HepG2 (cell line): ENCODE results near the gene TMEM62. TPM values are rescaled to one million over a fixed set of nuclear protein-coding genes. Genes with fewer than 3 reads are reported as not detected.
A peak's percentile ranks its signal among the peaks of the same experiment; 100 is the strongest.

Experiments used
- ARID2 ChIP-seq: sonication (generic); formaldehyde crosslinking; IDR thresholded peaks from 2 replicates; pipeline ENCODE4 v1.8.1; 2022; ENCODE audit warnings: mild to moderate bottlenecking, missing genetic modification reagents, borderline replicate concordance
- GATAD2A ChIP-seq: IDR thresholded peaks from 2 replicates; pipeline ENCODE4 v1.6.1; 2016
- GPN1 ChIP-seq: sonication (generic); formaldehyde crosslinking; IDR thresholded peaks from 2 replicates; pipeline ENCODE4 v1.5.1; 2020; ENCODE audit warnings: missing genetic modification reagents, borderline replicate concordance
- GTF2F1 ChIP-seq: fragments of 150-350 bp; IDR thresholded peaks from 2 replicates; pipeline ENCODE4 v1.6.1; 2014; ENCODE audit warnings: low read length
- HBP1 ChIP-seq: IDR thresholded peaks from 2 replicates; pipeline ENCODE4 v1.6.1; 2016; ENCODE audit warnings: low read depth, control low read depth
- HCFC1 ChIP-seq: fragments of 150-350 bp; IDR thresholded peaks from 2 replicates; pipeline ENCODE4 v1.6.1; 2014; ENCODE audit warnings: low read depth, low read length
- ISL2 ChIP-seq: sonication (generic); formaldehyde crosslinking; IDR thresholded peaks from 2 replicates; pipeline ENCODE4 v1.5.0; 2020; ENCODE audit warnings: missing genetic modification reagents
- MED13 ChIP-seq: sonication (generic); formaldehyde crosslinking; IDR thresholded peaks from 2 replicates; pipeline ENCODE4 v1.5.0; 2020; ENCODE audit warnings: missing genetic modification reagents
- MXI1 ChIP-seq: IDR thresholded peaks from 3 replicates; pipeline ENCODE4 v1.6.1; 2012; ENCODE audit warnings: low read depth, low read length, inconsistent platforms, borderline replicate concordance
- NR0B2 ChIP-seq: sonication (generic); formaldehyde crosslinking; IDR thresholded peaks from 2 replicates; pipeline ENCODE4 v1.4.0; 2020; ENCODE audit warnings: mild to moderate bottlenecking, missing genetic modification reagents
- NR1H2 ChIP-seq: sonication (generic); formaldehyde crosslinking; IDR thresholded peaks from 2 replicates; pipeline ENCODE4 v1.8.1; 2022; ENCODE audit warnings: low read depth, missing genetic modification reagents, borderline replicate concordance
- RXRB ChIP-seq: IDR thresholded peaks from 2 replicates; pipeline ENCODE4 v1.6.1; 2016; ENCODE audit warnings: borderline replicate concordance, missing genetic modification reagents, missing compliant biosample characterization
- TBX3 ChIP-seq: fragments of 450-650 bp; IDR thresholded peaks from 2 replicates; pipeline ENCODE4 v1.6.1; 2017; ENCODE audit warnings: antibody characterized with exemption, mild to moderate bottlenecking, inconsistent platforms, borderline replicate concordance
- TCF12 ChIP-seq, 2 experiments: fragments of 450-650 bp in 1 of 2; sonication (generic) in 1 of 2; formaldehyde crosslinking in 1 of 2; IDR thresholded peaks; 2 replicates each; pipeline versions ENCODE4 v1.6.1 to v1.8.0; 2017 to 2022; ENCODE audit warnings: antibody characterized with exemption in 1 of 2, mild to moderate bottlenecking in 1 of 2, missing genetic modification reagents in 1 of 2, moderate library complexity in 1 of 2
- TOPORS ChIP-seq: sonication (generic); formaldehyde crosslinking; IDR thresholded peaks from 2 replicates; pipeline ENCODE4 v1.8.0; 2023; ENCODE audit warnings: mild to moderate bottlenecking, missing genetic modification reagents
- ZBTB10 ChIP-seq: sonication (generic); formaldehyde crosslinking; IDR thresholded peaks from 2 replicates; pipeline ENCODE4 v1.4.0; 2020; ENCODE audit warnings: missing genetic modification reagents, borderline replicate concordance
- ZNF703 ChIP-seq: sonication (generic); formaldehyde crosslinking; IDR thresholded peaks from 2 replicates; pipeline ENCODE4 v1.5.1; 2020; ENCODE audit warnings: missing genetic modification reagents, mild to moderate bottlenecking, moderate library complexity, borderline replicate concordance
- ZSCAN22 ChIP-seq: sonication (generic); formaldehyde crosslinking; IDR thresholded peaks from 2 replicates; pipeline ENCODE4 v1.4.0; 2020; ENCODE audit warnings: mild to moderate bottlenecking, missing genetic modification reagents
- polyA plus RNA-seq, 8 experiments: library from polyadenylated mRNA; depleted of rRNA in 3 of 8; stranded (reverse) in 7 of 8; unstranded in 1 of 8; fragments of >200 nt; fragmentation: Illumina TruSeq in 4 of 8; extraction: Trizol in 4 of 8; gene quantifications; 2 replicates each; pipeline versions ENCODE4 v1.2.1 to v1.2.3, GENCODE V29; 2011 to 2016; ENCODE audit warnings: low read depth in 4 of 8, missing spikeins in 1 of 8, mixed read lengths in 1 of 8; ENCODE audit not compliant: insufficient read depth in 1 of 8
- total RNA-seq, 5 experiments: library from RNA; depleted of rRNA; stranded (reverse); fragments of >200 nt; fragmentation: Illumina TruSeq; extraction: Trizol; gene quantifications; 2 replicates each; pipeline ENCODE4 v1.2.3, GENCODE V29; 2016; ENCODE audit warnings: low read depth in 1 of 5

TMEM62 gene
- total and polyA plus RNA-seq, 2 of the 13 experiments (the other 11 are each of a cell fraction or from before 2014, with no cell fraction given): 14.2 to 20.9 TPM

- TF ChIP-seq HBP1 (CRISPR knock-in tag): no peak; the same call in 1 of the 2 replicates
- peak; percentile 44; the same call in 1 of the 2 replicates for TF ChIP-seq ARID2 (CRISPR knock-in tag)
- no peak for TF ChIP-seq GATAD2A (CRISPR knock-in tag)
- 0 out of 2 replicates have a peak, but pooled peaks have one; percentile 21 for TF ChIP-seq ZBTB10 (CRISPR knock-in tag)
- TF ChIP-seq ZNF703 (CRISPR knock-in tag): no peak
- TF ChIP-seq GPN1 (CRISPR knock-in tag): no peak
- 0 out of 2 replicates have a peak, but pooled peaks have one; percentile 19 for TF ChIP-seq NR1H2 (CRISPR knock-in tag)
- peak; percentile 47; the same call in 1 of the 2 replicates for TF ChIP-seq TOPORS
- no peak for TF ChIP-seq HCFC1
- no peak; the same call in 1 of the 2 replicates for TF ChIP-seq NR0B2 (CRISPR knock-in tag)
- TF ChIP-seq TCF12 (IDR thresholded peaks at IDR 0.05): no peak
- peak; percentile 48; the same call in 1 of the 2 replicates for TF ChIP-seq TCF12 (CRISPR knock-in tag; IDR thresholded peaks at IDR 0.05)
- no peak for TF ChIP-seq ZSCAN22
- no peak for TF ChIP-seq RXRB
- 0 out of 2 replicates have a peak, but pooled peaks have one; percentile 36 for TF ChIP-seq MED13
- peak; percentile 34; the same call in 1 of the 3 replicates for TF ChIP-seq MXI1
- no peak for TF ChIP-seq GTF2F1
- TF ChIP-seq ISL2 (CRISPR knock-in tag): peak; percentile 38; the same call in 1 of the 2 replicates
- no peak for TF ChIP-seq TBX3
Observed at GRCh38 chr15:43133430-43134156, at the start of gene TMEM62 (continued).
